NCI-H345 (cell line): ENCODE data around the gene CNMD.
"Not testable (repeated sequence)": the region's sequence is repeated elsewhere in the genome, so short reads cannot be mapped to it uniquely, and the experiment has no call there.

ENCODE experiments used
- DNase-seq: peaks from one replicate; lab custom pipeline; 2025; lab: John Stamatoyannopoulos, UW

CNMD gene

GRCh38 chr13:52686376-52686775 is 53.2 kb downstream of the CNMD start:
- no peak for DNase-seq

DNA sequence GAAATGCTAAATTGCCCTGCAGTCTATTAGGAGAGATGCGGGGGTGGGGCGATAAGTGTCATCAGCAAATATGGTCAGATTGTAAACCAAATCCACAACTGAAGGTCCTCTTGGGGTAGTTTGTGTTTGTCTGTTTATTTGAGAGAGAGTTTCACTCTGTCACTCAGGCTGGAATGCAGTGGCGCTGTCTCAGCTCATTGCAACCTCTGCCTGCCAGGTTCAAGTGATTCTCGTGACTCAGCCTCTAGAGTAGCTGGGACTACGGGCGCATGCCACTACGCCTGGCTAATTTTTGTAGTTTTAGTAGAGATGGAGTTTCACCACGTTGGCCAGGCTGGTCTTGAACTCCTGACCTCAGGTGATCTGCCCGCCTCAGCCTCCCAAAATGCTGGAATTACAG is 53.8 kb downstream of the CNMD start:
- DNase-seq, result not testable (repeated sequence)

DNA sequence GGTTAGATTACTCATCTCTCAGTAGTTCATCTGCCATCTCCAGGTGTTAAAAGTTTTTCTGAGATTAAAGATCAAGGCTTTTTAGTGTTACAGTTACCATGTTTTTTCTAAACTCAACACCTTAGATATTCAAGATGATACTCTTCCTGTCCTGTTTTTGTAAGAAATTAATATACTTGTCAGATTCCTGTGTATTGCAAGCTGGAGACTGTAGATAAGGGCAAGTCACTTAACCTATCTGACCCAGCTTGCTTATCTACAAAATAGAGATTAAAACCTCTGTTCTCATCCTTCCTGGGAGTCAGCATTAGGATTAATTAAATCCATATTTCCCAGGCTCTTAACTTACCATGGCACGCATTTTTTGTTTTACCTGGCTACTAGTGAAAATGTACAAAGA is 61.8 kb downstream of the CNMD start:
- DNase-seq, result no peak

DNA sequence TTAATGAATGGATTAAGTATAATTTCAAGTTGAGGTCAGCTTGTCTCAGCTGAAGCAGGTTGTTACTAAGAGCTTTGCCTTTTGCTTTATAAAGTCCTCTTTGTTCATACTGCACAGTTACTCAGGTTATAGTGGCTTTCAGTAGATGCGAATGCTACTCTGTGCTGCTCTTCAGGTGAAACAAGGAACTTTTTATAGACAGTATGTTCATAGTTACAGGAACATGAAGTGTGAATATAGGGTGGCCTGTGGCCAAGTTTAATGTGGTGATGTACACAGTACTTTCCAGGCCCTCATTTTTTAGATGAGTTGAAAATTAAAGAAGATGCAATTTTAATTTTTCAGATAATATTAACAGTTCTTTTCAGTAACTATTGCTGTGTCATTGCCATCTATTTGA is 66.2 kb downstream of the CNMD start:
- DNase-seq, result no peak

DNA sequence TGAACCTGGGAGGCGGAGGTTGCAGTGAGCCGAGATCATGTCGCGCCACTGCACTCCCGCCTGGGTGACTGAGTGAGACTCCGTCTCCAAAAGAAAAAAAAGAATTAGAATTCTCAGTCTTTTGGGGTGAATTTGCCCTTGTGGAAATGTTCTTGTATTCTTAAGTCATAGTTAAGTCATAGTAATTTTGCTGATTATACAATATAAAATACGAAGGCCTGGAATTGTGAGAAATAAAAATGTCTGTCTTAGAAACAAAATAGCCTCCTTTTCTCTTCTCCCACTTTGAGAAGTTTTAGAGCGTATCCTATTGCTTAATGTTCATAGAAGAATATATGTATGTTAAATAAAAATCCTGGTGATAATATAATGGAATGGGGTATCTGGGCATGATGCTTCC is 68.9 kb downstream of the CNMD start:
- DNase-seq, result no peak

GRCh38 chr13:52669677-52670076 is 69.9 kb downstream of the CNMD start:
- no peak for DNase-seq

- DNase-seq, result no peak
Observed at GRCh38 chr13:52665325-52665724, 74.3 kb downstream of the CNMD start.

DNA sequence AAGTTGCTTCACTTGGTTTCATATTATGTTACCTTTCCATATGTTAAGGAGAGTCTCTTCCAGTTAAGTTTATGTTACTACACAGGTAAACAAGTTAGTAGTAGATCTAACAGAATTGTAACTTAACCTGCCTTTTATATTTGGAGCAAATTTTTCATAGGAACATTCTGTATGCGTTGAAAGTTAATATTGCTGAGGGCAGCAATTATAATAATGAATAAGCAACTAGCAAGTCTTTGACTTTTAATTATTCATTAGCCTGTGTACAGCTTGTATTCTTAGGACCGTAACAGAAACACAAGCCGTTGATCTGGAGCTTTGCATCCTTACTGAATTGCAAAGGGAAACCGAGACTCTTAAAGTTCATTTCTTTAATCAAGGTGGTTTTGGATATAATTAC is 75.3 kb downstream of the CNMD start:
- no peak for DNase-seq

GRCh38 chr13:52659340-52659739 is 80.3 kb downstream of the CNMD start:
- DNase-seq, result no peak
